Activated naive CD4-positive, alpha-beta T cell treated with anti-CD3 and anti-CD28 coated beads for 36 hours (primary cell): Measurements from ENCODE around the gene MICU1. TPM values are rescaled to one million over a fixed set of nuclear protein-coding genes. Genes with fewer than 3 reads are reported as not detected.
"Not testable (repeated sequence)": the region's sequence is repeated elsewhere in the genome, so short reads cannot be mapped to it uniquely, and the experiment has no call there.

ENCODE experiments used
- CTCF ChIA-PET: fragments of 350-600 bp; sonication (Branson Sonifier 250); formaldehyde crosslinking; loops from one replicate; lab custom pipeline; 2021; ENCODE audit warnings: antibody characterized with exemption; lab: Charles Lee
- DNase-seq: peaks from one replicate; pipeline ENCODE4 v3.0.0-alpha.2; 2020
- H3K27ac Mint-ChIP-seq: one replicate; pipeline ENCODE4 v1.8.0; 2021; ENCODE audit warnings: mild to moderate bottlenecking, mixed read lengths
- H3K27me3 Mint-ChIP-seq: one replicate; pipeline ENCODE4 v1.8.0; 2021; ENCODE audit warnings: low read depth, mixed read lengths
- H3K36me3 Mint-ChIP-seq: one replicate; pipeline ENCODE4 v1.8.0; 2021; ENCODE audit warnings: low read depth, mixed read lengths
- H3K4me1 Mint-ChIP-seq: one replicate; pipeline ENCODE4 v1.8.0; 2021; ENCODE audit warnings: low read depth, mixed read lengths
- H3K4me3 Mint-ChIP-seq: one replicate; pipeline ENCODE4 v1.8.0; 2021; ENCODE audit warnings: mild to moderate bottlenecking, moderate library complexity, mixed read lengths
- H3K9me3 Mint-ChIP-seq: one replicate; pipeline ENCODE4 v1.8.0; 2021; ENCODE audit warnings: mixed read lengths
- intact Hi-C: fragments of 100-400 bp; cut with micrococcal nuclease; formaldehyde crosslinking; loops from one replicate; pipeline ENCODE4 v1.15.1; 2023
- total RNA-seq, 2 experiments: library from RNA; stranded (reverse); gene quantifications; one replicate each; pipeline ENCODE4 v1.2.3, GENCODE V29; 2021

MICU1 gene
- total RNA-seq, 2 experiments from 2014 or later = 40.0 to 41.9 TPM

DNA sequence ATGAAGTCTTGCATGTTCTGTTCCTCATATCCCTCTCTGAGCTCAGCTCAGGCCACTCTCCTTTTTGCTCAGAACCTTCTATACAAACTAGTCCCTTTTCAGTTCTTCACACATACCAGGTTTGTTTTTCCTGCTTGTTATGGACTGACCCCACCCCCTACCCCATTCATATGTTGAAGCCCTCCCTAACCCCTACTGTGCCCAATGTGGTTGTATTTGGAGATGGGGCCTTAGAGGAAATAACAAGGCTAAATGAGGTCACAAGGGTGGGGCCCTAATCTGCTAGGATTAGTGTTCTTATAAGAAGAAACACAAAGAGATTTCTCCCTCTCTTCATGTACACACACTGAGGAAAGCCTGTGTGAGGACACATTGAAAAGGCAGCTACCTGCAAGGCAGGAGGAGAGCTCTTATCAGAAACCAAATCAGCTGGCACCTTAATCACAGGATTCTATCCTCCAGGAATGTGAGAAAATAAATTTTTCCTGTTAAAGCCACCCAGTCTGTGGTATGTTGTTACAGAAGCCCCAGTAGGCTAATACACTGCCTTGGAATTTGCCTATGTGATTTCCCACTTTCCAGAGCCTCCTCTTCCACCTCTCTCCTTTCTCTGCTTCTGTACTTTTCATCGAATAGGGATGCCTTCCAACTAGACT is 203.9 kb downstream of the MICU1 start:
- CTCF ChIA-PET = interaction anchor here (0.6 kb wide), 1 partner anchor 228 kb away, joined by 4 read pairs; no protein-coding TSS in a partner anchor
- Mint-ChIP-seq H3K4me1 (no peaks in the 10 kb centered on the region), H3K36me3 (peaks cover 23% of the 10 kb centered on the region), H3K27ac (no peak overlapping the region), H3K4me3 (no peak overlapping the region), H3K27me3 (no peaks in the 10 kb centered on the region), H3K9me3 (no peaks in the 10 kb centered on the region)
- intact Hi-C loops = no loop called here
- DNase-seq = no peak

DNA sequence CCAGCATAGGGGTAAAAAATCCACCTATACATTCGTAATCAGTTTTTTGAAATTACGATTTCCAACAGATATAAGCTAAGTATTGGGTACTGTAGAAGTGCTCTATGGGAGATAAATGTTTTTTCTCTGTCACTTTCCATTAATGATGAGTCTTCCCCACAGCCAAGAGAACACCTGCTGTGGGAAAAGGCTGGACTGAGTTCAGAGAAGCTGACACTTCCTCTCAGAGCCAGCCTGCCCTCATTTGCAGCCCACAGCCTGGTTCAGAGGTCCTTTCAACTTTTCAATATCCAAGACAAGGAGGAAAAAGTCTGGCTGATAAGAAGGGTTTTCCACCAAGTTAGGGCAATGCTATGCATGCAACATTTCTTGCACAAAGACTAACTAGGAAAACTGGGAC is 206.6 kb downstream of the MICU1 start:
- Mint-ChIP-seq H3K4me3 (no peak overlapping the region), H3K36me3 (peaks cover 24% of the 10 kb centered on the region), H3K9me3 (no peaks in the 10 kb centered on the region), H3K27me3 (no peaks in the 10 kb centered on the region), H3K4me1 (no peaks in the 10 kb centered on the region), H3K27ac (no peak overlapping the region)
- CTCF ChIA-PET = no interaction called here
- intact Hi-C loops = no loop called here
- no peak for DNase-seq

DNA sequence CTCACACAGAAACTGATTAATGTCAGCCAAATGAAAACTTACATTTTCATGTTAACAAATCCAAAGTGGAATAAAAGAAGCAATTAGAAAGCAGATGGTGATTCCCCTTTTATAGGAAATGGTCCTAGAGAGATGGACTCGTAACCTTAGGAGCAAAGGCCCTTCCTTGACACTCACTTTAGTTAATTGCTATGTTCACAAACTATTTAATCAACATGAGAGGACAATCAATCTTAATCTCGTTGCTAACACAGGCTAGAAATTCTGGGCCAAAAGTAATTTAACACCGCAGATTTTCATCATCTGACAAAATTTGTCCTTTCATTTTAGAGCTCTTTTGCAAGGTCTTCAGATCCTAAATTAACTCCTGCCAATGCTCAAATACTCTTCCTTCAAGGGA is 207.2 kb downstream of the MICU1 start:
- no peak overlapping the region for H3K27ac Mint-ChIP-seq
- no peaks in the 10 kb centered on the region for H3K27me3 Mint-ChIP-seq
- CTCF ChIA-PET = no interaction called here
- peaks cover 24% of the 10 kb centered on the region for H3K36me3 Mint-ChIP-seq
- no peaks in the 10 kb centered on the region for H3K9me3 Mint-ChIP-seq
- DNase-seq = no peak
- intact Hi-C loops = no loop called here
- no peak overlapping the region for H3K4me3 Mint-ChIP-seq
- no peaks in the 10 kb centered on the region for H3K4me1 Mint-ChIP-seq

DNA sequence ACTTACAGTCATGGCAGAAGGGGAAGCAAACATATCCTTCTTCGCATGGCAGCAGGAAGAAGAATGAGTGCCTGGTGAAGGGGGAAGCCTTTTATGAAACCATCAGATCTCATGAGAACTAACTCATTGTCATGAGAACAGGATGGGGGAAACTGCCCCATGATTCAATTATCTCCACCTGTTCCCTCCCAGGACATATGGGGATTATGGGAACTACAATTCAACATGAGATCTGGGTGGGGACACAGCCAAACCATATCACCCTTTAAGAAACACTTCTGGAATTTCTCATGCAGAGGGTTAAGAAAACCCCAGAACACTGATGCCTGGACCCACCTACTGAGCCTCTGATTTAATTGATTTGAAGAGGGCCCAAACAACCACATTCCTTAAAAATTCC is 207.9 kb downstream of the MICU1 start:
- intact Hi-C loops = no loop called here
- no peaks in the 10 kb centered on the region for H3K9me3 Mint-ChIP-seq
- CTCF ChIA-PET = no interaction called here
- H3K4me3 Mint-ChIP-seq = no peak overlapping the region
- no peak overlapping the region for H3K27ac Mint-ChIP-seq
- H3K4me1 Mint-ChIP-seq = no peaks in the 10 kb centered on the region
- H3K27me3 Mint-ChIP-seq = no peaks in the 10 kb centered on the region
- H3K36me3 Mint-ChIP-seq = peaks cover 20% of the 10 kb centered on the region
- DNase-seq = no peak

DNA sequence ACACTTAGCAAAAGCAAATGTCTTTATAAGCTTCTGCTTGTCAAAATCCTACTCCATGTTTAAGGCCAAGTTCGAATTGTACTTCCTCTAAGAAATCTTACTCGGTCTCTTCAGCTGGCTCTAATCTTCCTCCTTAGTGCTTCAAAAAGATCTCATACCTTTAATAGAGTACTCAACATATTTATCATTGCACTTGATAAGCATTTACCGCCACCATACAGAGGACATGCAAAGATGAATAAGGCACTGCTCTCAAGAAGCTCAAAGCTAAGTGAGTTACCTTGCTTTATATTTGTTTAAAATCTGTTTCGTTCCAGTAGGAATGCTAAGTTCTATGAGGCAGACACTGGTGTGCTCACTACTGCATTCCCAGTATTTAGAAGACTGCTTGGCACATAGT is 209.2 kb downstream of the MICU1 start:
- Mint-ChIP-seq H3K27ac (no peak overlapping the region), H3K9me3 (no peaks in the 10 kb centered on the region), H3K4me1 (no peaks in the 10 kb centered on the region), H3K27me3 (no peaks in the 10 kb centered on the region), H3K36me3 (peaks cover 12% of the 10 kb centered on the region), H3K4me3 (no peak overlapping the region)
- CTCF ChIA-PET = no interaction called here
- intact Hi-C loops = no loop called here
- DNase-seq = no peak

DNA sequence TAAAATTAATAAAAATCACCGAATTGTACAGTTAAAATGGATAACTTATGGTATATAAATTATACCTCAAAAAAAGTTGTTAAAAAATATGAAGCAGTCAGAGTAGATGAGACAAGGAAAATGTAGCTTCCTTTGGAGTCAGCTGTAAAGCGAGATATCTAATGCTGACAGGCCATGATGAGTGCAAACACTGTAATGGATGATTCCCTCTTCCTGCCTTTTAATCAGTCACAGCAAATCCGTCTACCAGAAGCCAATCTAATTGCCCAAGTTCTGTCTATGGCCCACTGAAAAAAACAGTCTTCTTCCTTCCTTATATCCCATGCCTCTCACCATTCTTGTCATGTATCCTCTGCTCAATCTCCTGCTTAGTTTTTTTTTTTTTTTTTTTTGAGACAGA is 211.2 kb downstream of the MICU1 start:
- Mint-ChIP-seq H3K27me3 (no peaks in the 10 kb centered on the region), H3K27ac (no peak overlapping the region), H3K4me1 (no peaks in the 10 kb centered on the region), H3K4me3 (no peak overlapping the region), H3K36me3 (peaks cover 10% of the 10 kb centered on the region), H3K9me3 (no peaks in the 10 kb centered on the region)
- no peak for DNase-seq
- intact Hi-C loops = no loop called here
- CTCF ChIA-PET = interaction anchor here (0.8 kb wide), 1 partner anchor 11 kb away, joined by 3 read pairs; no protein-coding TSS in a partner anchor

DNA sequence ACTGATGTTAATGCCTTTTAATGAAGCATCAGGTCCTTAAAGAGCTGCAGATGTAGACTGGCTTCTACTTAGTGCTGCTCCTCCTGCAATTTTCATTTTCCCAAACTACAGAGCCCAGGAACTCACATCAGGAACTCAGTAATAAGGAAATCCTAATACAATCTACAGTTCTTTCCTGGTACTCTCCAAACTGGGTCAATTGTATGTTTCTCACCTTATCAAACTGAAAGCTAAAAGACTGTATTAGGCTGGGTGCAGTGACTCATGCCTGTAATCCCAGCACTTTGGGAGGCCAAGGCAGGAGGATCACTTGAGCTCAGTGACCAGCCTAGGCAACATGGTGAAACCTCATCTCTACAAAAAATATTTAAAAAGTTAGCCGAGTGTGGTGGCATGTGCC is 216.7 kb downstream of the MICU1 start:
- intact Hi-C loops = no loop called here
- H3K9me3 Mint-ChIP-seq = no peaks in the 10 kb centered on the region
- peaks cover 7% of the 10 kb centered on the region for H3K36me3 Mint-ChIP-seq
- no peak for DNase-seq
- H3K27me3 Mint-ChIP-seq = no peaks in the 10 kb centered on the region
- no peak overlapping the region for H3K27ac Mint-ChIP-seq
- H3K4me1 Mint-ChIP-seq = no peaks in the 10 kb centered on the region
- no peak overlapping the region for H3K4me3 Mint-ChIP-seq
- CTCF ChIA-PET = no interaction called here

DNA sequence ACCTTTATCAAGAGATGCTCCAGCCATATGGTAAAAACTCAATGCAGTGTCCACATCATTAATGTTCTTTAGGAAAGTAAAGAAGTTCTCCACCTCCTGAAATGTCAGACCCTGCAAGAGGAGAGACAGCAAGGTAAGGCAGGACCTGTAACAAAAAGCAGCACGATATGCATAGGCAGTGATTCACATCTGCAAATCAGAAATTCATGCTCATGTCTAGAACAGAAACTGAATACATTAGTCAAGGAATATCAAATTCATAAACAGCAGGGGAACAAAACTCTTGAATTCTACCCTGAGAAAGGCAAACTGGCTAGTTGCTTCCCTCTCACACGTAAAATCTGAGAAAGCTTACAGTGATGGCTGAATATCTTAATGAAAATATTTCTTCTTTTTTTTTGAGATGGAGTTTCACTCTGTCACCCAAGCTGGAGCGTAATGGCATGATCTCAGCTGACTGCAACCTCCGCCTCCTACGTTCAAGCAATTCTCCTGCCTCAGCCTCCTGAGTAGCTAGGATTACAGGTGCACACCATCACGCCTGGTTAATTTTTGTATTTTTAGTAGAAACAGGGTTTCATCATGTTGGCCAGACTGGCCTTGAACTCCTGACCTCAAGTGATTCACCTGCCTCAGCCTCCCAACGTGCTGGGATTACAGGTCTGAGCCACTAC is 217.8 kb downstream of the MICU1 start:
- H3K36me3 Mint-ChIP-seq = peaks cover 7% of the 10 kb centered on the region
- no peak overlapping the region for H3K27ac Mint-ChIP-seq
- H3K4me1 Mint-ChIP-seq = no peaks in the 10 kb centered on the region
- H3K27me3 Mint-ChIP-seq = no peaks in the 10 kb centered on the region
- no peaks in the 10 kb centered on the region for H3K9me3 Mint-ChIP-seq
- intact Hi-C loops = no loop called here
- H3K4me3 Mint-ChIP-seq = no peak overlapping the region
- CTCF ChIA-PET = no interaction called here
- DNase-seq = no peak

DNA sequence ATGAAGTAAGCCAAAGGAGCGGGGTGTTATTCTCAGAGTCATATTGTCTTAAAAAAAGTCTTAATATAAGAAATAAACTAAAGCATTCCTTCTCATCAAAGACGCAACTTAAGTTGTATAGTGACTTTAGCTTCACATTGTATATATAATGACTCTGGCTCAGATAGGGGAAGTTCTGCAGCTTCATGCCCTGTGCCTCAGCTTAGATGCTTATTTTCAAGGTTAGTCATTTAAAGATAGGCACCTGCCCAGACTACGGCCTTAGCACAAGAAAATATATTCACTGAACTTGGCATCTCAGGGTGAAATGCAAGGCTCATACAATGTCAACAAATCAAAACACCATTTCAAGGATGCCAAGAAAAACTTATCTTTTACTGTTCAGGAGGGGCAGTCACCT is 218.4 kb downstream of the MICU1 start:
- no peak overlapping the region for H3K27ac Mint-ChIP-seq
- no peaks in the 10 kb centered on the region for H3K9me3 Mint-ChIP-seq
- H3K4me3 Mint-ChIP-seq = no peak overlapping the region
- no peaks in the 10 kb centered on the region for H3K4me1 Mint-ChIP-seq
- intact Hi-C loops = no loop called here
- DNase-seq = no peak
- CTCF ChIA-PET = interaction anchor here (0.8 kb wide), 1 partner anchor 427 kb away, joined by 3 read pairs; no protein-coding TSS in a partner anchor
- H3K36me3 Mint-ChIP-seq = peaks cover 7% of the 10 kb centered on the region
- H3K27me3 Mint-ChIP-seq = no peaks in the 10 kb centered on the region

DNA sequence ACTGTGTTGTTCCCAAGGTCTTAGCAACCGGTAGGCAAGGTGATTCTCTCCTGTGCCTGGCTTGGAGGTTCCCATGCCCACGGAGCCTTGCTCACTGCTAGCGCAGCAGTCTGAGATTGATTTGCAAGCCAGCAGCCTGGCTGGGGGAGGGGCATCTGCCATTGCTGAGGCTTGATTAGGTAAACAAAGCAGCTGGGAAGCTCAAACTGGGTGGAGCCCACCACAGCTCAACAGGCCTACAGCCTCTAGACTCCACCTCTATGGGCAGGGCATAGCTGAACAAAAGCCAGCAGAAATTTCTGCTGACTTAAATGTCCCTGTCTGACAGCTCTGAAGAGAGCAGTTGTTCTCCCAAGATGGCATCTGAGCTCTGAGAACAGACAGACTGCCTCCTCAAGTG is 230.3 kb downstream of the MICU1 start:
- H3K36me3 Mint-ChIP-seq, DNase-seq, H3K4me1 Mint-ChIP-seq, H3K27ac Mint-ChIP-seq, CTCF ChIA-PET, H3K4me3 Mint-ChIP-seq, intact Hi-C loops, H3K27me3 Mint-ChIP-seq, H3K9me3 Mint-ChIP-seq: not testable (repeated sequence)

DNA sequence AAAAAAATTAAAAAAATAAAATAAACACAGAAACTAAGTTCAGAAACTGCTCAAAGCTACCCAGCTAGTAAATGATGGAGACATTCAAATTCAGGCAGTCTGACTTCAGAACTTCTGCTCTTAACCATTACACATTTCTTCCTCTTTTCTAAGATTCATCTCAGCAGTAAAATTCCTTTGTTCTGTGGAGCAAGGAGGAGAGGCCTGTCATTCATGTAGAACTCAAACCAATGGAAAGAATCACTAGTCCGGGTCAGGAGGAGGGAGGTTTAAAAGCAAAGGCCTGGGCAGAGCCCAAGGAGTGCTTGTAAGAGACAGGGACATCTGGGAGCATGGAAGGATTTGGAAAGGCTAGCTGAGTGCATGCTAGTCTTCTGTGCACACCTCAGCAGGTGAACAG is 233.3 kb downstream of the MICU1 start:
- no peak overlapping the region for H3K27ac Mint-ChIP-seq
- CTCF ChIA-PET = interaction anchor here (0.6 kb wide), 1 partner anchor 278 kb away, joined by 3 read pairs; no protein-coding TSS in a partner anchor
- peaks cover 2% of the 10 kb centered on the region for H3K36me3 Mint-ChIP-seq
- H3K4me3 Mint-ChIP-seq = no peak overlapping the region
- H3K4me1 Mint-ChIP-seq = no peaks in the 10 kb centered on the region
- intact Hi-C loops = no loop called here
- no peak for DNase-seq
- H3K27me3 Mint-ChIP-seq = no peaks in the 10 kb centered on the region
- H3K9me3 Mint-ChIP-seq = no peaks in the 10 kb centered on the region

DNA sequence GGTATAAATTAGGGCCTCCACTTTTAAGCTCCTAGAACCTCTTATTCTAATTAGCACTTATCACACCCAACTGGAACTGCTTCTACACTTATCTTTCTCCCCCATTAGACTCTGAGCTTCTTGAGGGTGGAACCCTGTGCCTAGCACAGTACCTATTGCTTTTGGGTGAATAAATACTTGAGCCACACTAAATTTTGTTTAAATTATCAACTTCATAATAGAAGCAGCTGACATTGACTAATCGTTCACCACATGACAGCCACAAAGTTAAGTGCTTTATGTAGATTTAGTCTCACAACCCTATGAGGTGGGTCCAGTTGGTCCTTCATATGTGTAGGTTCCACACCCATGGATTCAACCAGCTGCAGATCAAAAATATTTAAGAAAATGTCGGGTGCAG is 235.1 kb downstream of the MICU1 start:
- CTCF ChIA-PET = interaction anchor here (0.7 kb wide), 1 partner anchor 25 kb away, joined by 3 read pairs; no protein-coding TSS in a partner anchor
- H3K4me1 Mint-ChIP-seq = no peaks in the 10 kb centered on the region
- intact Hi-C loops = no loop called here
- no peak for DNase-seq
- no peak overlapping the region for H3K4me3 Mint-ChIP-seq
- no peak overlapping the region for H3K27ac Mint-ChIP-seq
- peaks cover 2% of the 10 kb centered on the region for H3K36me3 Mint-ChIP-seq
- H3K27me3 Mint-ChIP-seq = no peaks in the 10 kb centered on the region
- H3K9me3 Mint-ChIP-seq = no peaks in the 10 kb centered on the region

DNA sequence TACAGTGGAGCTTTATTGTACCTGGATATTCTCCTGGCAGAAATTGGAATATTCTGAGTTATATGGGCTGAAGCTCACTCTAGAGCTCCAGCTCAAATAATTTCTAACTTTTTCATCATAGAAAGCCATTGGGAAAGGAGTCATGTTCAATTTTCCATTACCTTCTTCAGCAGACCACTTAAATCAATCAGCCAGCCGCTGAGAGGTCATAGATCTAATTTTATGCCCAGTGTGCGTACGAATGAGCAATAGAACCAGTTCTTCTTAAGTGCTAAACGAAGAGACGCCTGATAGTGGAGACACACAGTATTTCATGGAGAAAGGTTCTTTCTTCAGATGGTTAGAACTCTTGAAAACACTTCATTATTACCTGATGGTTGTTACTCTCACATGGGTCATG is 236.2 kb downstream of the MICU1 start:
- DNase-seq = no peak
- H3K27me3 Mint-ChIP-seq = no peaks in the 10 kb centered on the region
- no peaks in the 10 kb centered on the region for H3K4me1 Mint-ChIP-seq
- H3K27ac Mint-ChIP-seq = no peak overlapping the region
- no peaks in the 10 kb centered on the region for H3K9me3 Mint-ChIP-seq
- intact Hi-C loops = no loop called here
- no peak overlapping the region for H3K4me3 Mint-ChIP-seq
- CTCF ChIA-PET = no interaction called here
- H3K36me3 Mint-ChIP-seq = peaks cover 2% of the 10 kb centered on the region
